HG03520 (cell line): ENCODE measurements around the gene BCCIP.
A peak's percentile ranks its signal among the peaks of the same experiment; 100 is the strongest.

ENCODE experiments used
- ATAC-seq: cut with Tn5 transposase; IDR thresholded peaks from one replicate; pipeline ENCODE4 v1.9.1; 2021; ENCODE audit warnings: mild to moderate bottlenecking, moderate library complexity; ENCODE audit not compliant: unreplicated experiment

The BCCIP gene

GRCh38 chr10:125797994-125798662, 25.2 kb upstream of the BCCIP start:
- ATAC-seq, result no peak

- no peak for ATAC-seq
Observed at GRCh38 chr10:125799451-125800182, 23.7 kb upstream of the BCCIP start.

- ATAC-seq, result no peak
Observed at GRCh38 chr10:125801574-125801973, 21.8 kb upstream of the BCCIP start.

GRCh38 chr10:125802131-125802530, 21.2 kb upstream of the BCCIP start:
- no peak for ATAC-seq

- ATAC-seq, result no peak
Observed at GRCh38 chr10:125802739-125803138, 20.6 kb upstream of the BCCIP start.

- no peak for ATAC-seq
Observed at GRCh38 chr10:125808047-125808446, 15.3 kb upstream of the BCCIP start.

GRCh38 chr10:125811251-125811650, 12.1 kb upstream of the BCCIP start:
- no peak for ATAC-seq

GRCh38 chr10:125812128-125812750, 11.1 kb upstream of the BCCIP start:
- no peak for ATAC-seq

- no peak for ATAC-seq
Observed at GRCh38 chr10:125815764-125816163, 7.6 kb upstream of the BCCIP start.

- no peak for ATAC-seq
Observed at GRCh38 chr10:125816548-125816947, 6.8 kb upstream of the BCCIP start.

- no peak for ATAC-seq
Observed at GRCh38 chr10:125817337-125817946, 5.9 kb upstream of the BCCIP start.

GRCh38 chr10:125820701-125821100, 2.6 kb upstream of the BCCIP start:
- ATAC-seq, result peak; percentile 55

- no peak for ATAC-seq
Observed at GRCh38 chr10:125823663-125824251, 411 bp downstream of the BCCIP start.

- no peak for ATAC-seq
Observed at GRCh38 chr10:125824736-125825135, 1.4 kb downstream of the BCCIP start.

- no peak for ATAC-seq
Observed at GRCh38 chr10:125827133-125827532, 3.8 kb downstream of the BCCIP start.

- no peak for ATAC-seq
Observed at GRCh38 chr10:125828311-125828710, 5.0 kb downstream of the BCCIP start.

GRCh38 chr10:125836746-125837145, 13.4 kb downstream of the BCCIP start:
- ATAC-seq, result no peak

GRCh38 chr10:125838802-125839575, 15.6 kb downstream of the BCCIP start:
- ATAC-seq, result no peak

- ATAC-seq, result no peak
Observed at GRCh38 chr10:125840406-125840805, 17.1 kb downstream of the BCCIP start.

- ATAC-seq, result no peak
Observed at GRCh38 chr10:125840955-125841354, 17.6 kb downstream of the BCCIP start.
